GM21381 (cell line): Measurements from ENCODE around the gene CARMIL1.

Experiments used
- ATAC-seq: cut with Tn5 transposase; IDR thresholded peaks from one replicate; pipeline ENCODE4 v1.9.1; 2021; ENCODE audit warnings: mild to moderate bottlenecking, moderate library complexity; ENCODE audit not compliant: unreplicated experiment

The CARMIL1 gene

DNA sequence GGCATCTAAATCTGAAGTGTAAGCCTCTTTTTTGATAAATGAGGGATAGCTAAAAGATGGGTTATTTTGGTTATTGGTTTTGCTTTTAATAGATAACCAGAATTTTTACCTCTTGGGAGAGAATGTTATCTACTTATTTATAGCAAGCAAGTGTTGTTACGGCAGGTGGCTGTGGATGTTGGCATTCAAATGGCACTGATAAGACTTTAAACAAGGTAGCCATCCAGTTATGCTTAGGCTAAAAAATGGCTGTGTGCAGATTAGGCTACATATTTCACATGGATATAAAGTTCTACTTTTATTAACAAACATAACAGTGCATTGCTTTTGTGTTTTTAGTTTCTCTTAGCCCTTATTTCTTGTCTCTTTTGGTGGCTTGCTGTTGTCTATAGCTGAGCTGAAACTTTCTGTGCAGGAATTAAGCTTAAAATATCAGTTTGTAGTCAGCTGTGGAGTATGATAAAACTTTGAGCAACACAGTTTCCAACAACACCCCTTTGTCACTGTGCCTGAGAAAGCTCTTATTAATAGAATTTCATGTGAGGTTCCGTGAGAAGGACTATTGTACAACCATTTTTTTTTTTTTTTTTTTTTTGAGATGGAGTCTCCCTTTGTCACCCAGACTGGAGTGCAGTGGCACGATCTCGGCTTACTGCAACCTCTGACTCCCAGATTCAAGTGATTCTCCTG lies 28.8 kb downstream of the CARMIL1 start:
- ATAC-seq = no peak

GRCh38 chr6:25309886-25310285 lies 30.7 kb downstream of the CARMIL1 start:
- no peak for ATAC-seq

GRCh38 chr6:25311331-25311840 lies 32.2 kb downstream of the CARMIL1 start:
- ATAC-seq = no peak

DNA sequence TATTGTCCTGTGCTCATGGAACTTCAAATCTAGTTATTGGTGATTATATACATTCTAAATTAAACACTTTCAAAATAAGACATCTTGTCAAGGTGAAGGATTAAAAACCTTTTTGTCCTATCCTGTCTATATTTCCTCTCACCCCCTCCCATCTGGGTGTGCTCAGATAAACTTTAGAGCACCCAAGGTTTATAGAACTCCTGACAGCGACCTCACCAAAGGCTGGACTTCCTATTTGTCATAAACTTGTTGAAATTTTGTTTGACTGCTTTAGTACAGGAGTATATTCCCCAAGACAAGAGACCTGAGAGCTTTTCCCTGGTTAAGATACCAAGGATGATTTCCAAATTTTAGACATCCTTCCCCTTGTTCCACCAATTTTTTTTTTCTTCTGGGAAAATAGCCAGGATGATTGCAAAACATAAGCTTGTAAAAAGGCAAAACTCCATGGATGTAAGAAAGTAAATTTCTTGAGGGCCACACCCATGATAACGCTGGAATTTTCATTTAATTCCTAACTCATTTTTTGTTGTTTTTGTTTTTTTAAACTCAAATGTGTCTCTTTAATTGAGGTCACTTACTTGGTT lies 33.0 kb downstream of the CARMIL1 start:
- no peak for ATAC-seq

DNA sequence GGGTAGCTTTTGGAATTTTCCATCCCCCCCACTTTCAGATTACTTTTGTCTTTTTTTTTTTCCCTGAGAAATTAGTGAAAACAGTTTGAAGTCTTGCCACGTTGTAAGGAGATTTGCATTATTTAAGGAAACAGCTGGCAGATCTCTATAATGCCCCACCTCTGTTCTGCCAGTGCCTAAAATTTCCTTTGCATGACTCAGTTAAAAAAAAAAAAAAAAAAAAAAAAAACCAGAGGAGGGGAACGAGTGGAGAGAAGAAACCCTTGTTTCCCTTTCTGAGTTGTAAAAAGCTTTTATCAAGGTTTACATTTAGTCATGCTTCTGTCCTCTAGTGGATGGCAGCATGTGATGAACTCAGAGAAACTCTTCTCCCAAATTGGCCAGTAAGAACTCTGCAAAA lies 33.5 kb downstream of the CARMIL1 start:
- ATAC-seq = no peak

GRCh38 chr6:25314509-25315175 lies 35.5 kb downstream of the CARMIL1 start:
- no peak for ATAC-seq

- ATAC-seq = no peak
Measured at GRCh38 chr6:25315194-25316177, 36.3 kb downstream of the CARMIL1 start.

GRCh38 chr6:25316626-25317025 lies 37.5 kb downstream of the CARMIL1 start:
- no peak for ATAC-seq

GRCh38 chr6:25318589-25318988 lies 39.4 kb downstream of the CARMIL1 start:
- no peak for ATAC-seq

- ATAC-seq = no peak
Measured at GRCh38 chr6:25320459-25320858, 41.3 kb downstream of the CARMIL1 start.

DNA sequence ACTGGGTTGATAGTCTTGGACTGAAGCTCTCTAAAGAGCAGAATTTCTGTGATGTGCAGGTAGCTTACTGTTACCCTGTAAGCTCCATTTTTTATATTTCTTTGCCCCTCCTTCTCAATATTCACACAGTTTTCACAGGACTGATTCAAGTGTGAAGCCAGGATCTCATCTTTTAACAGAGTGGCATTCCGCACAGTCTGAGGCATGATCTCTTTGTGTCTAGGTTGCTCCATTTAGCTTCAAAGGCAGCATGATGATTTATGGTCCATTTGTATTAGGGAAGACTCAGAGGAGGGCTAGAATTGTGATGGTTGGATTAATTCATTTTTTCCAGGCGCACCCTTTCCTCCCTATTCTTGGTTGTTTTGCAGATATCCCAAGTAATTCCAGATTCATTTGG lies 43.5 kb downstream of the CARMIL1 start:
- no peak for ATAC-seq

- ATAC-seq = no peak
Measured at GRCh38 chr6:25324066-25324762, 45.0 kb downstream of the CARMIL1 start.

DNA sequence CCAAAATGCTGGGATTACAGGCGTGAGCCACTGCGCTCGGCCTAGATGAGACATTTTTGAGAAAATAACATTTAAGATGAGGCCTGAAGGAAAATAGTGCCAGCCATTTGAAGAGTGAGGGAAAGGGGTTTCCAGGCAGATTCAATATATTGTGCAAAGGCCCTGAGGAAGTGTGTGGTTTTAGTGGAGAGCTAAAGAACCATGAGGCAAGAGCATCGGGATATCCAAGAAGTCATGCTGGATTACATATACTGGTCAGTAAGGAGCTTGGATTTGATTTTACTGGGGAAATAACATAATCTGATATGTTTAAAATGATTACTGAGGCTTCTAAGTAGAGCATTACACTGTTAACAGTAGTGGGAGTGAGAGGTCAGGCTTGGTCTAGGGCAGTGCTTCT lies 47.0 kb downstream of the CARMIL1 start:
- no peak for ATAC-seq

DNA sequence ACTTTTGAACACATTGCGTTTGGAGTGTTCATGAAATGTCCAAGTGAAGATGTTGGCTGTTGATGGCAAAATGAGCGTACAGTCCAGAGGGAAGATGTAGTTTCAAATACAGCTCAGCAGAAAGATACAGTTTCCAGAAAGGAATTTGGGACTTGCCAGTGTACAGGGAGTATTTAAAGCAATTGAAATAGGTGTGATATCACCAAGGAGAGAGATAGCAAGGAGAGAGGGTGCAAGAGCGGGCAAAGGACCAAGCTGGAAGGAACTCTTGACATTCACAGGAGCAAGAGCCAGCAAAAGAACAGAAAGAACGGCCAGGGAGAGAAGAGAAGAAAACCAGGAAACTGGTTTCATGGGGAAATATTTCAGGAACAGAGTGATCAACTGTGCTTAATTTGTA lies 47.8 kb downstream of the CARMIL1 start:
- no peak for ATAC-seq

DNA sequence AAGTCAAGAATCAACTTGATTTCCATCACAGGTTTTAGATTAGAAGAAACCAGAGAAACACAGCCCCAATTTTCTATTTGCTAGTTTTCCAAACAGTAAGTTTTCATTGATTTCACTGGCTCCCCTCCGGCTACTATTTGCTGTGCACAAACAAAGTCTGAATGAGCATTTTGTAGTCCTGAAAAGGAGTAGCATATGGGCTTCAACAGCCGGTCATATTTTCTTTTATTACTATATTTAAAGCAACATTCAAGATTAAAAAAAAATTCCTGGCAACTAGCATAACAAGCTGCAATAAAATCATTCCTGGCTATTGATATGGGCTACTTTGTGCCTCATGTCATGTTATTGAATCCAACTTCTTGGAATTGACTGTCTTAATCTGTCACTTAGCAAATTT lies 48.3 kb downstream of the CARMIL1 start:
- ATAC-seq = no peak

GRCh38 chr6:25329161-25329817 lies 50.1 kb downstream of the CARMIL1 start:
- ATAC-seq = no peak

DNA sequence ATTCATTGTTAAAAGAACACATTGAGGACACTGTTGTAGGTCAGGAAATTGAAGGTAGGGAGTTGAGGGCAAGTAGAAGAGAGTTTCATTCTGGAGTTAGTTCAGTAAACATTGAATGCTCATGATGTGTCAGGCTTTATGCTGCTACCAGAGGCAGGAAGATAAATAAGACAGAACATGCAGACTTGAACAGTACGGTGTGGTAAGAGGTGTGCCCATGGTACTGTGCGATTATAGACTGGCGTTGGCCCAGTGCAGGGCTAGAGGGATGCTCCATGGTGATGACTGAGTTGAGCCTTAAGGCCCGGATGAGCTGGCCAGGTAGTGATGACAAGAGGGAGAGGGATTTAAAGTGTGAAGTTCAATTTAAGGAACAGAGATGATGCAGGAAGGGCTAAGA lies 50.8 kb downstream of the CARMIL1 start:
- ATAC-seq = no peak

DNA sequence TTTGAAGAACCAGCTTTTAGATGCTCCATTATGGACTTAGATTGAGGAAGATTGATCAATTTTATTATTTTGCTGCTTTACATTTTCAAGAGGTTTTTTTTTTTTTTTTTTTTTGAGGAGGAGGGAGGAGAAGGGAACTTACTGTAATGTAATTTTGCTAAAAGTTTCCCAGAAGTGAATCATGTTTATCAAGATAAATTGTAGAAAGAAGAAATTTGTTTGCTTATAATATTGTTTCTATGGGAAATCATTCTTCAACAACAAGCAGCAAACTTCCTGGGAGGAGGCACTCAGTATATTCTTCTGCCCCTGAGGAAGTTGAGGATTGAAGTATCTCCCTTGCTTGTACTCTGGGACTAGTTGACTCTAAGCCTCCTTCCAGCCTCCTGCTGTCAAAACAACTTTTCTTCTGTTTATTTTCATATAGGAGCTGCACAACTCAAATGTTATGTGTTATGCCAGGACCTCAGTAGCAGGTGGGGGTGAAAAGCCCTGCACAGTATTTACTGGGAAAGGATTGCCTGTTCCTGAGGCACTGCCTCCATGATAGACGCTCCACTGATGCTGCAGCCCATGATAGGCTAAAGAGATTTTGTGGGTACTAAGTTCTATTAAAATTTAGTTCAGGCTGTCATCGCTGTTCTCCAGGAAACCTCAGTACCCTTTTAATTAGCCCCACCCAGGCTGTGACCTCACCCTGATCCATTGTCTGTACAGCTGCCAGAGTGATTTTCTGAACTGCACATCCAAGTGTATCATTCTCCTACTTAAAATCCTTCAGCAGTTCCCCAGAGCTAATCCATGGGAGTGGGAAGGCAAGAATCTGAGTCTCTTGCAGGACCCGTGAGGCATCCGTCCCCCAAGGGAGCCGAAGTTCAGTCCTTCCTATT lies 51.9 kb downstream of the CARMIL1 start:
- ATAC-seq = no peak

DNA sequence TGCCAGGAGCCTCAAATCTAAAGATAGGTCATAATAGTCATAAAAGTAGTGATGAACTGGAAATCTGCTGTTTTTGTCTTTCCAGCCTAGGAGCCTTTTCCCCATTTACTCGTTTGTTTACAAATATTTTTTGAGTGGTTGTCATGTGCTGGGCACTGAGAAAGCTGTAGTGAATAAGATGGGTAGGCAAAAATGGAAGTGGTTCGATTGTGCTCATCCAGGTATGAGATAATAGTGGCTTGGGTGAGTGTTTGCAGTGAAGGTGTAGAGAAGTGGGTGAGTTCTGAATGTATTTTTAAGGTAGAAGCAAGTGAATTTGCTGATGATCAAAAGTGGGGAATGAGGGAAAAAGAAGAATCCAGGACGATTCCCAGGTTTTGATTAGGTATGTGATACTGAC lies 53.0 kb downstream of the CARMIL1 start:
- no peak for ATAC-seq
